Chondrocyte (in vitro differentiated cells): Measurements from ENCODE around the gene MYOZ2. TPM values are rescaled to one million over a fixed set of nuclear protein-coding genes. Genes with fewer than 3 reads are reported as not detected.

Experiments
- DNase-seq: peaks from one replicate; pipeline ENCODE4 v3.0.0; 2021; ENCODE audit warnings: mixed read lengths, low spot score
- H3K27ac Mint-ChIP-seq: one replicate; pipeline ENCODE4 v1.8.0; 2021; ENCODE audit warnings: mild to moderate bottlenecking, moderate library complexity, mixed read lengths; ENCODE audit not compliant: unreplicated experiment
- H3K27me3 Mint-ChIP-seq: 2 replicates; pipeline ENCODE4 v1.8.0; 2021; ENCODE audit warnings: low read depth, mixed read lengths
- H3K36me3 Mint-ChIP-seq: 2 replicates; pipeline ENCODE4 v1.8.0; 2021; ENCODE audit warnings: low read depth, mixed read lengths
- H3K4me1 Mint-ChIP-seq: 2 replicates; pipeline ENCODE4 v1.8.0; 2021; ENCODE audit warnings: low read depth, mild to moderate bottlenecking, mixed read lengths
- H3K4me3 Mint-ChIP-seq: one replicate; pipeline ENCODE4 v1.8.0; 2021; ENCODE audit warnings: mild to moderate bottlenecking, moderate library complexity, mixed read lengths; ENCODE audit not compliant: unreplicated experiment
- H3K9me3 Mint-ChIP-seq: 2 replicates; pipeline ENCODE4 v1.8.0; 2021; ENCODE audit warnings: low read depth, mixed read lengths
- CTCF ChIP-seq: fragments of 200-600 bp; sonication (generic); IDR thresholded peaks from 2 replicates; pipeline ENCODE4 v1.5.0; 2021; ENCODE audit warnings: antibody characterized with exemption, mild to moderate bottlenecking, moderate library complexity
- total RNA-seq: library from RNA; stranded (reverse); gene quantifications from 3 replicates; pipeline ENCODE4 v1.2.1, GENCODE V29; 2021

The MYOZ2 gene
- total RNA-seq, 1 donor from 2014 or later: 0.35 TPM

GRCh38 chr4:119206178-119206577 lies 70.5 kb downstream of the MYOZ2 start:
- H3K9me3 Mint-ChIP-seq: peaks cover 7% of the 10 kb centered on the region
- H3K4me1 Mint-ChIP-seq: peaks cover 16% of the 10 kb centered on the region
- no peak overlapping the region for H3K27ac Mint-ChIP-seq
- TF ChIP-seq CTCF: no peak
- no peaks in the 10 kb centered on the region for H3K36me3 Mint-ChIP-seq
- DNase-seq: no peak
- H3K27me3 Mint-ChIP-seq: no peaks in the 10 kb centered on the region
- H3K4me3 Mint-ChIP-seq: no peak overlapping the region

- Mint-ChIP-seq H3K36me3 (no peaks in the 10 kb centered on the region), H3K4me3 (no peak overlapping the region), H3K27ac (no peak overlapping the region), H3K27me3 (no peaks in the 10 kb centered on the region), H3K4me1 (peaks cover 22% of the 10 kb centered on the region), H3K9me3 (peaks cover 2% of the 10 kb centered on the region)
- DNase-seq: no peak
- no peak for TF ChIP-seq CTCF
Observed at GRCh38 chr4:119207051-119207450, 71.4 kb downstream of the MYOZ2 start.

GRCh38 chr4:119209077-119209476 lies 73.4 kb downstream of the MYOZ2 start:
- Mint-ChIP-seq H3K9me3 (no peaks in the 10 kb centered on the region), H3K4me1 (peaks cover 30% of the 10 kb centered on the region), H3K4me3 (no peak overlapping the region), H3K27ac (peak overlapping the region; percentile 61), H3K27me3 (no peaks in the 10 kb centered on the region), H3K36me3 (no peaks in the 10 kb centered on the region)
- no peak for TF ChIP-seq CTCF
- no peak for DNase-seq

GRCh38 chr4:119209586-119209985 lies 74.0 kb downstream of the MYOZ2 start:
- peak overlapping the region; percentile 61 for H3K27ac Mint-ChIP-seq
- no peaks in the 10 kb centered on the region for H3K9me3 Mint-ChIP-seq
- H3K36me3 Mint-ChIP-seq: no peaks in the 10 kb centered on the region
- H3K4me1 Mint-ChIP-seq: peaks cover 33% of the 10 kb centered on the region
- H3K4me3 Mint-ChIP-seq: no peak overlapping the region
- DNase-seq: no peak
- no peaks in the 10 kb centered on the region for H3K27me3 Mint-ChIP-seq
- TF ChIP-seq CTCF: no peak

GRCh38 chr4:119210775-119211174 lies 75.1 kb downstream of the MYOZ2 start:
- H3K9me3 Mint-ChIP-seq: no peaks in the 10 kb centered on the region
- H3K4me3 Mint-ChIP-seq: peak overlapping the region; percentile 27
- H3K27me3 Mint-ChIP-seq: no peaks in the 10 kb centered on the region
- no peak for TF ChIP-seq CTCF
- no peaks in the 10 kb centered on the region for H3K36me3 Mint-ChIP-seq
- peak overlapping the region; percentile 19 for H3K27ac Mint-ChIP-seq
- peaks cover 38% of the 10 kb centered on the region for H3K4me1 Mint-ChIP-seq
- no peak for DNase-seq
